HG02840 (cell line): ENCODE measurements around the gene NCF4.

Source experiments
- ATAC-seq: cut with Tn5 transposase; IDR thresholded peaks from one replicate; pipeline ENCODE4 v1.9.1; 2021; ENCODE audit warnings: mild to moderate bottlenecking, moderate library complexity, moderate number of reproducible peaks; ENCODE audit not compliant: unreplicated experiment, low FRiP score

NCF4 gene

DNA sequence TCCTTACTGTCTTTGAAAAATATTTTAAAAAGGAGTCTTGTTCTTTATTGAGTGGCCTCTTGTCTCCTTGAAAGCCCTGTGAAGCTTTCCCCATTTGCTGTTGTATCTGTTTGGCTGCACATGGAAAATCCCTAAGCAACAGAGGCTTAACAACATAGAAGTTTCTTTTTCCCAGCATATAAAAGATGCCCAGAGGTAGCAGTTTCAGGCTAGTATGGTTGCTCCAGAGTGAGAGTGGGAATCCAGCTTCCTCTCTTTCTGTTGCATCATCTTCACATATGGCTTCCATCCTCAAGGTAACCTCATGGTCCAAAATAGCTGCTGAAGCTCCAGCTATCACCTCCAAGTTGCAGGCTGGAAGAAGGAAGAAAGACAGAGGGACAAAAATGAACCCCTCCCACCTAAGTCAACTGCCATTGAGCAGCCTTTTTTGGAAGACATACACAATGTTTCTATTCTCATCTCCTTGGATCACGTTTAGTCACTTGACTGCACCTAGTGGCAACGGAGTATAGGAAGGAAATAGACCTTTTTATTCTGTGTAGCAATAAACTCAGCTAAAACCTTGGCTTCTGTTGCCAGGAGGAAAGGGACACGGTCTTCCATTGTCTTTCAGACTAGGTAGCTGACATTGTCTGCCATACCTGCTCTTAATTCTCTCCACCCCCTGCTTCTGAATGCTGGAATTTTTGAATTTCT is 57.9 kb downstream of the NCF4 start:
- no peak for ATAC-seq

DNA sequence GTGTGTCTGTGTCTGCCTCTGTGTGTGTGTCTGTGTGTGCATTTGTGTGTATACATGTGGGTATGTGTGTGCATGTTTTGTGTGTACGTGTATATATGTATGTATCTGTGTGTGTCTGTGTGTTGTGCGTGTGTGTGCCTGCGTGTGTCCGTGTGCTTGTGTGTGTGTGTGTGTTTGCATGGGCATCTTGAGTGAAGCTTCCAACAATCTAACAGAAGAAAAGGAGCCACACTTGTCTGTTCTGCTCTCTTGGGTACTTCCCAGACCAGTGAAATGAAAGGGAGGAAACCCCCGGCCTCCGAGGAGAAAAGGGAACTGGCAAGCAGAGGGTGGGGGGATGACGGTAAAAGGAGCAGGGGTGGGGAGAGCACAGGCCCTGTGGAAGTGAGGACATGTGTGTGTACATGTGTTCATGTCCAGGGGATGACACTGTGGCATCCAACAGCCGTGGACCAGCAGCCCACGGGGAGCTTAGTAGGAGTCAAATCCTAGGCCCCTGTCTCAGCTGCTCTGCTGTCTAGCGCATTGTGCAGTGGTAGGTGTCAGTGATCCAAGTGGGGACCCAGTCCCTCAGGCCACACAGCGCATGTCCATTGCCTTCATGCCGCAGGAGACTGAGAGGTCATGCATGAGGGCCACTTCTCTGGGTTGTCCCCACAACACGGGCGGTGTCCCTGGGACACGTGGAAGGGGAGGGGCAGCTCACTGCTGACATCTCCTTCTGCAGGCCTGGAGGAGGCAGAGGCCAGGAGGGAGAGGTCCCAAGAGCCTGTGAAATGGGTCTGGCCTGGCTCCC is 60.7 kb downstream of the NCF4 start:
- no peak for ATAC-seq

DNA sequence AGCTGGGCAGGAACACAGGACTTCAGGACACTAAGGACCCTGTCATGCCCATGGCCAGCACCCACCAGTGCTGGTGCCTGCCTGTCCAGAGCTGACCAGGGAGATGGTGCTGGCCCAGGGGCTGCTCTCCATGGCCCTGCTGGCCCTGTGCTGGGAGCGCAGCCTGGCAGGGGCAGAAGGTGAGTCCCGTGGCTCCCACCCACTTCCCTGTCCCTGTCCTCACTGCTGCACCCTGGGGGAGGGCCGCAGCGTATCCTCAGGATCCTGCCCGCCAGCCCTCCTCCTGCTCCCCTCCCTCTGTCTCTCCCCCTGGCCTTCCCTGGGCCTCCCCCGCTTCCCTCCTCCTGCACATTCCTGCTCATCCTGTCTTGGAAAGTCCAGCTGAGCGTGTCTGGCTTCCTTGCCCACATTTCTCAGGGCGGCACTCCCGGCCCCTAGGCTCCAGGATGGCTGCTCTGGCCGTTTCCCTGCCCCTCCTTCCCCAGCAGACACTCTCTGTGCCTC is 61.4 kb downstream of the NCF4 start:
- ATAC-seq: no peak

DNA sequence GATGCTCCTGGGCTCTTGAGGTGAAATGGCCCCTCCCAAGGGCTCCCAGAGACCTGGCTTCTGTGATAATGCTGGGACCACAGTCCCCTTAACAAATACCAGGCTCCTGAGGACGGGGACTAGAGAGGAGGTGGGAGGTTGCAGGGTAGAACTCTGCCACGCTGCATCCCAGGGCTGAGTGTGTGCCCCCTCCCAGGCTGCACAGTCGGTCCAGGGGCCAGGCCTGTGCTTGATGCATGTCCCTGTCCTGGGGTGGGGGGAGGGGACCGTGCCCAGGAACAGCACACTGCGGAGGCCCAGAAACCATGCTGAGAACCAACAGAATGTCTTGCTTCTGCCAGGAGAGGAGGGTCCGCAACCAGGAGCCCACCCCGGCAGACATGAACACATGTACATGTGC is 61.9 kb downstream of the NCF4 start:
- ATAC-seq: no peak

- no peak for ATAC-seq
Measured at GRCh38 chr22:36923131-36923788, 62.5 kb downstream of the NCF4 start.

DNA sequence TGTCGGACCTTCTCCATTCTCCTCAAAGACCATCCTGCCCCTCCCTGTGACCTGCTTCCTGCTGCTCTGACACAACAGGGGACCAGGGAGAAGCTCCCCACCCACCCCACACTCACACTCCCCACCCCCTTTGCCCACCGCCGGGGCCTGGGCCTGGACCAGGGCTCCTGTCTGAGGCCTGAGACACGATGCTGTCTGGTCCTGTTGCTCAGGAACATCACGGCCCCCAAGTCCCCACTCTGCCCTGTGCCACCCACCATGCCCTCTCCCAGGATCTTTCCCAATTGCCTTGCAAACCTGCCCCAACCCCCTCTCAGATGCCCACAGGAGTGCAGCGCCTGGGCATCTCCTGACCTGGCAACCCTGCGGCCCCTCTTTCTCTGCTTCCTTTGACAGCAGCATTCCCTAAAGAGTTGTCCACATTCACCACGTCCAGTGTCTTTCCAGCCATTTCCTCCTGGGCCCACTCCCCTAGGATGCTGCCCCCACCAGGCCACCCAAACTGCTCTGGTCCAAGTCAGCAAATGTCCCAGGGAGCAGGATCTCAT is 63.4 kb downstream of the NCF4 start:
- ATAC-seq: no peak

- ATAC-seq: no peak
Measured at GRCh38 chr22:36925388-36926290, 64.8 kb downstream of the NCF4 start.

DNA sequence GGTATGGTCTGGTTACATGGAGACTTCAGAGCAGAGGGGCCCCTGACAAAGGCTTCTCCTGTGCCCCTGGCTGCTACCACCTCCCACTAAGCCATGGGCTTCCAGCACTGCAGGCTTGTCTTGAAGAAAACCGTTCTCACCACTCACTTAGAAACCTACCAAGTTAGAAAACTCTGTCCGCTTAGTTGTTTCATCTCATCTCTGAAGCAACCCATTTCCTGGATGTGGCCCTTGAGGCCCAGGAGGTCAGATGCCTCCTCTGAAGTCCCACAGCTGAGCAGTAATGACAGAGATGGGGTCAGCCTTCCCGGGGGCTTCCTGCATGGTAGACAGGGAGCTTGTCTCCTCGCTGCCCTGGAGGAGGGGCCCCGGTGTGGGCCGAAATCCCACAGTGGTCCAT is 65.5 kb downstream of the NCF4 start:
- ATAC-seq: no peak

DNA sequence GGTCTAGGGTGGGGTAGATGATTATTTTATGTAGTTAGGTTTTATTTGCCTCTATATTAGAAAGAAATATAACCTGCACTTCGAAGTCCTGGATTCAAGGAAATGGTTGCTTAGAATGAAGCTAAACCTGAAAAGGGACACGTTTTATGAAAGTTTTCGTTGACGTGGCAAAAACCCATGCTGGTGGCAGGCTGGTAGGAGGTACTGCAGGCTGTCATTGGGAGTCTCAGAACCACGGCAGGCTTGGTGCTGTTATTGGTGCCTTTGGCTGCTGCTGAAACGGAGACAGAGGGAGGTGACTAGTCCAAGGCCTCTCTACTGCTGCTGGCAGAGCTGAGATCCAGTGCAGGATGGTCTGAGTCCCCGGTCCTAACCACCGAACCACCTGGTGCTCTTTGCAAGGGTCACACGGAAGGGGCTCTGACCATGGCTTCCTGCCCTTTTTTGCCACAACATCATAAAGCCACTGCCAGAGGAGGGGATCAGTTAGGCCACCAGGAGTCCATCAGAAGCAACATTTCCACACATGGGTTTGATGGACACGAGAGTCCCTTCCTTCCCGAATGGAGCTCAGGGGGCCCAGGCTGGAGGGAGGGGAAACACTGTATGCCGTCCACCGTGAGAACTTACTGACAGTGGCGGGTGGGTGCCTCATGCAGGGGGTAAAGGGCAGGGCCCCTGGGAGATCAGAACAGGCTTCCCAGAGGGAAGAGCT is 66.1 kb downstream of the NCF4 start:
- ATAC-seq: no peak
